HCT116 (cell line): ENCODE data around the gene POU2F3. TPM values are rescaled to one million over a fixed set of nuclear protein-coding genes. Genes with fewer than 3 reads are reported as not detected.

Experiments used
- ATAC-seq: fragments of 200-7000 bp; cut with Tn5 transposase; 2 replicates; pipeline ENCODE4 v1.9.1; 2020; ENCODE audit warnings: mild to moderate bottlenecking, moderate library complexity
- BruUV-seq: library from RNA; stranded (reverse); fragments of 400-500 nt; replicated peaks from 2 replicates; lab custom pipeline; 2021; lab: Mats Ljungman, UMichigan
- CTCF ChIA-PET: fragments of 300-600 bp; sonication (Branson Sonifier 250); formaldehyde crosslinking; loops from one replicate; lab custom pipeline; 2021; ENCODE audit warnings: antibody characterized with exemption; lab: Charles Lee
- POLR2A ChIA-PET: fragments of 300-600, 350-600 bp; sonication (Branson Sonifier 250); formaldehyde crosslinking; loops from one replicate; lab custom pipeline; 2021; ENCODE audit warnings: antibody characterized with exemption; lab: Charles Lee
- RAD21 ChIA-PET, 2 experiments: fragments of 300-600 bp; sonication (Branson Sonifier 250); formaldehyde crosslinking; loops; one replicate each; lab custom pipeline; 2023; ENCODE audit warnings: low total read pairs in 2 of 2; ENCODE audit not compliant: uncharacterized antibody in 2 of 2, unreplicated experiment in 2 of 2, low non-redundant PET in 1 of 2; lab: Charles Lee
- DNase-seq: peaks from one replicate; pipeline ENCODE4 v3.0.0-alpha.2; 2010; ENCODE audit warnings: low read depth, low spot score
- H2AFZ ChIP-seq: fragments of 200-600 bp; shearing (Covaris generic), sonication (generic); 2 replicates; pipeline ENCODE4 v1.6.1; 2017; ENCODE audit warnings: low read depth, mixed run types, mixed read lengths, antibody characterized with exemption, low read length; ENCODE audit not compliant: poor library complexity, severe bottlenecking
- H3K27ac ChIP-seq: 2 replicates; pipeline ENCODE4 v1.5.1; 2012; ENCODE audit warnings: low read depth, low read length
- H3K27me3 ChIP-seq: fragments of 200-600 bp; sonication (generic); 2 replicates; pipeline ENCODE4 v1.6.1; 2016; ENCODE audit warnings: mixed run types, low read length, mixed read lengths; ENCODE audit not compliant: insufficient read depth
- H3K36me3 ChIP-seq, 2 experiments: fragments of 200-500 bp in 1 of 2; fragments of 200-600 bp in 1 of 2; sonication (Bioruptor generic) in 1 of 2; sonication (generic) in 1 of 2; 2 replicates each; pipeline versions ENCODE4 v1.5.1 to v1.6.1; 2014 to 2016; ENCODE audit warnings: low read length in 2 of 2, inconsistent platforms in 1 of 2, mixed read lengths in 1 of 2, mixed run types in 1 of 2; ENCODE audit not compliant: insufficient read depth in 2 of 2, control insufficient read depth in 1 of 2
- H3K4me1 ChIP-seq, 2 experiments: fragments of 200-600 bp in 1 of 2; sonication (generic) in 1 of 2; 2 replicates each; pipeline versions ENCODE4 v1.5.1 to v1.6.1; 2012 to 2017; ENCODE audit warnings: low read length in 2 of 2, inconsistent platforms in 1 of 2, mild to moderate bottlenecking in 1 of 2, mixed read lengths in 1 of 2, mixed run types in 1 of 2, moderate library complexity in 1 of 2; ENCODE audit not compliant: insufficient read depth in 2 of 2, control insufficient read depth in 1 of 2
- H3K4me2 ChIP-seq: fragments of 200-600 bp; sonication (generic); 2 replicates; pipeline ENCODE4 v1.6.1; 2017; ENCODE audit warnings: mixed run types, low read length, mixed read lengths
- H3K4me3 ChIP-seq, 2 experiments: fragments of 200-600 bp in 1 of 2; sonication (generic) in 1 of 2; replicated peaks in 1 of 2; 2 replicates each; pipeline ENCODE4 v1.5.1; 2011 to 2016; ENCODE audit warnings: low read length in 2 of 2, control low read depth in 1 of 2, low read depth in 1 of 2, mild to moderate bottlenecking in 1 of 2, mixed read lengths in 1 of 2, mixed run types in 1 of 2
- H3K79me2 ChIP-seq: fragments of 200-600 bp; sonication (generic); 2 replicates; pipeline ENCODE4 v1.6.1; 2017; ENCODE audit warnings: mild to moderate bottlenecking, mixed run types, low read length, moderate library complexity, mixed read lengths; ENCODE audit not compliant: insufficient read depth
- H3K9ac ChIP-seq: fragments of 200-600 bp; sonication (generic); 2 replicates; pipeline ENCODE4 v1.6.1; 2016; ENCODE audit warnings: low read length, mixed read lengths
- H3K9me2 ChIP-seq: fragments of 200-600 bp; sonication (generic), shearing (Covaris generic); 2 replicates; pipeline ENCODE4 v1.6.1; 2017; ENCODE audit warnings: mixed run types, mild to moderate bottlenecking, moderate library complexity; ENCODE audit not compliant: insufficient read depth
- H3K9me3 ChIP-seq, 2 experiments: fragments of 200-500 bp in 1 of 2; fragments of 200-600 bp in 1 of 2; sonication (Bioruptor generic) in 1 of 2; sonication (generic) in 1 of 2; 2 replicates each; pipeline ENCODE4 v1.6.1; 2014 to 2017; ENCODE audit warnings: low read length in 2 of 2, mixed read lengths in 2 of 2, inconsistent platforms in 1 of 2, low read depth in 1 of 2, mild to moderate bottlenecking in 1 of 2, mixed run types in 1 of 2, moderate library complexity in 1 of 2; ENCODE audit not compliant: control insufficient read depth in 1 of 2, insufficient read depth in 1 of 2
- H4K20me1 ChIP-seq: fragments of 200-600 bp; sonication (generic), shearing (Covaris generic); 2 replicates; pipeline ENCODE4 v1.6.1; 2017; ENCODE audit warnings: mixed run types, mild to moderate bottlenecking, moderate library complexity; ENCODE audit not compliant: insufficient read depth
- EGR1 ChIP-seq: IDR thresholded peaks from 2 replicates; pipeline ENCODE4 v1.6.1; 2012; ENCODE audit warnings: low read depth
- ELF1 ChIP-seq: IDR thresholded peaks from 2 replicates; pipeline ENCODE4 v1.6.1; 2012; ENCODE audit warnings: low read depth, borderline replicate concordance
- FOSL1 ChIP-seq: IDR thresholded peaks from 2 replicates; pipeline ENCODE4 v1.6.1; 2012; ENCODE audit warnings: low read depth
- JUND ChIP-seq: IDR thresholded peaks from 2 replicates; pipeline ENCODE4 v1.6.1; 2012
- POLR2A ChIP-seq: IDR thresholded peaks from 2 replicates; pipeline ENCODE4 v1.7.0; 2011; ENCODE audit warnings: borderline replicate concordance; ENCODE audit not compliant: insufficient read depth, insufficient read length; ENCODE audit errors: extremely low read depth
- POLR2AphosphoS5 ChIP-seq: IDR thresholded peaks from 2 replicates; pipeline ENCODE4 v1.6.1; 2011; ENCODE audit warnings: mild to moderate bottlenecking, low read depth, low read length, moderate library complexity
- RAD21 ChIP-seq: IDR thresholded peaks from 2 replicates; pipeline ENCODE4 v1.6.1; 2012; ENCODE audit warnings: low read depth, mild to moderate bottlenecking
- REST ChIP-seq: IDR thresholded peaks from 2 replicates; pipeline ENCODE4 v1.6.1; 2012; ENCODE audit warnings: low read depth
- SIN3A ChIP-seq: IDR thresholded peaks from 2 replicates; pipeline ENCODE4 v1.6.1; 2012; ENCODE audit warnings: low read depth
- SP1 ChIP-seq: IDR thresholded peaks from 2 replicates; pipeline ENCODE4 v1.6.1; 2012; ENCODE audit warnings: low read depth
- YY1 ChIP-seq: IDR thresholded peaks from 2 replicates; pipeline ENCODE4 v1.6.1; 2011; ENCODE audit warnings: low read length, low read depth, moderate library complexity, mild to moderate bottlenecking; ENCODE audit not compliant: insufficient replicate concordance; ENCODE audit errors: extremely low read depth
- ZFX ChIP-seq: fragments of 450-650 bp; IDR thresholded peaks from 2 replicates; pipeline ENCODE4 v1.6.1; 2017
- intact Hi-C: fragments of 100-400 bp; cut with micrococcal nuclease; formaldehyde crosslinking; loops from 2 replicates; pipeline ENCODE4 v1.10.0; 2022
- total RNA-seq: library from RNA; stranded (reverse); gene quantifications from one replicate; pipeline ENCODE4 v1.2.1, GENCODE V29; 2021; ENCODE audit not compliant: unreplicated experiment

Gene POU2F3
- total RNA-seq, 1 experiment from 2014 or later = 0.15 TPM

- no TSS peak for BruUV-seq
- H3K9me2 ChIP-seq = no peaks in the 10 kb centered on the region
- no peaks in the 10 kb centered on the region for H3K4me1 ChIP-seq
- DNase-seq = no peak
- H3K79me2 ChIP-seq = no peaks in the 10 kb centered on the region
- H3K9me3 ChIP-seq = no peaks in the 10 kb centered on the region
- no peak for TF ChIP-seq ZFX
- TF ChIP-seq YY1 = no peak
- TF ChIP-seq RAD21 = no peak
- TF ChIP-seq EGR1 = no peak
- no peak for TF ChIP-seq POLR2A
- peaks cover 5% of the 10 kb centered on the region; the same call in 1 of the 2 replicates for H3K27me3 ChIP-seq
- no peak overlapping the region for H3K9ac ChIP-seq
- ChIA-PET POLR2A (no interaction called here), RAD21 (no interaction called here), CTCF (interaction anchor here (11.9 kb wide), 1 partner anchor 61 kb away, joined by 240 read pairs; no protein-coding TSS in a partner anchor)
- ATAC-seq = no peak
- no peak overlapping the region for H3K4me2 ChIP-seq
- intact Hi-C loops = no loop called here
- H3K36me3 ChIP-seq = no peaks in the 10 kb centered on the region
- no peaks in the 10 kb centered on the region for H4K20me1 ChIP-seq
- no peak overlapping the region for H3K27ac ChIP-seq
- H2AFZ ChIP-seq = no peak overlapping the region
- no peak overlapping the region for H3K4me3 ChIP-seq
Observed at GRCh38 chr11:120240866-120241265, 926 bp downstream of the POU2F3 start.

- no peak for TF ChIP-seq ELF1
- no peak for TF ChIP-seq SIN3A
- no peak for TF ChIP-seq JUND
- no peak for TF ChIP-seq SP1
- no peak for TF ChIP-seq POLR2AphosphoS5
- no peak for TF ChIP-seq REST
- TF ChIP-seq EGR1 = no peak
- no peak for TF ChIP-seq FOSL1
- RAD21 ChIA-PET = no interaction called here
- no peak overlapping the region for H3K9ac ChIP-seq
- no peak overlapping the region for H3K4me3 ChIP-seq
- intact Hi-C loops = no loop called here
- DNase-seq = no peak
- H3K36me3 ChIP-seq = no peaks in the 10 kb centered on the region
- H3K4me1 ChIP-seq = no peaks in the 10 kb centered on the region
- H4K20me1 ChIP-seq = no peaks in the 10 kb centered on the region
- no peaks in the 10 kb centered on the region for H3K9me3 ChIP-seq
- H2AFZ ChIP-seq = no peak overlapping the region
- no peaks in the 10 kb centered on the region for H3K79me2 ChIP-seq
- H3K27ac ChIP-seq = no peak overlapping the region
- CTCF ChIA-PET = no interaction called here
- BruUV-seq = no TSS peak
- H3K27me3 ChIP-seq = peaks cover 5% of the 10 kb centered on the region; the same call in 1 of the 2 replicates
- no peaks in the 10 kb centered on the region for H3K9me2 ChIP-seq
- no peak overlapping the region for H3K4me2 ChIP-seq
- ATAC-seq = no peak
- POLR2A ChIA-PET = no interaction called here
Observed at GRCh38 chr11:120241277-120241676, 1.3 kb downstream of the POU2F3 start.
